ENCODE measurements around the gene GABBR2.

DNA sequence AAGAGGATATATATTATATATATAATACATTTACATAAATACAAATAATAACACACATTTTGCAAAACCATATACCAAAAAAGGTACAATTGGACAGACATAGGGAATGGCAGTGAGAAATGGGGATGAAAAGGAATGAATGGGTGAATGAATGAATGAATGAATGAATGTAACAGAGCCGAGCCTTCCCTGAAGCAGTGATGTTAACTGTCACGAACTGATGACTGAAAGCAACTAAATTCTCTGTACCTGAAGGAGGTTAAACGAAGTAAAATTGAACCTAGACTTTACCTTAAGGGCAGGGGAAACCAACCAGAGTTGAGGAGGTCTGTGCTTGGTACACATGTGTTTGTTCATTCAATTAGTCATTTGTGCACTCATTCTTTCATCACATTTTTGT lies 283.7 kb downstream of the GABBR2 start:
- TF ChIP-seq, protein P1, sequence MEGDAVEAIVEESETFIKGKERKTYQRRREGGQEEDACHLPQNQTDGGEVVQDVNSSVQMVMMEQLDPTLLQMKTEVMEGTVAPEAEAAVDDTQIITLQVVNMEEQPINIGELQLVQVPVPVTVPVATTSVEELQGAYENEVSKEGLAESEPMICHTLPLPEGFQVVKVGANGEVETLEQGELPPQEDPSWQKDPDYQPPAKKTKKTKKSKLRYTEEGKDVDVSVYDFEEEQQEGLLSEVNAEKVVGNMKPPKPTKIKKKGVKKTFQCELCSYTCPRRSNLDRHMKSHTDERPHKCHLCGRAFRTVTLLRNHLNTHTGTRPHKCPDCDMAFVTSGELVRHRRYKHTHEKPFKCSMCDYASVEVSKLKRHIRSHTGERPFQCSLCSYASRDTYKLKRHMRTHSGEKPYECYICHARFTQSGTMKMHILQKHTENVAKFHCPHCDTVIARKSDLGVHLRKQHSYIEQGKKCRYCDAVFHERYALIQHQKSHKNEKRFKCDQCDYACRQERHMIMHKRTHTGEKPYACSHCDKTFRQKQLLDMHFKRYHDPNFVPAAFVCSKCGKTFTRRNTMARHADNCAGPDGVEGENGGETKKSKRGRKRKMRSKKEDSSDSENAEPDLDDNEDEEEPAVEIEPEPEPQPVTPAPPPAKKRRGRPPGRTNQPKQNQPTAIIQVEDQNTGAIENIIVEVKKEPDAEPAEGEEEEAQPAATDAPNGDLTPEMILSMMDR (conservative IDR thresholded peaks at IDR 0.05; ENCODE audit: low read depth in 2 of 2), result no peak
- TF ChIP-seq EZH2 (IDR thresholded peaks at IDR 0.05; ENCODE audit: low read depth, unreplicated experiment), result no peak
- TF ChIP-seq JUNB (IDR thresholded peaks at IDR 0.05; ENCODE audit: unreplicated experiment), result no peak
- no peak for TF ChIP-seq POLR2AphosphoS5 (IDR thresholded peaks at IDR 0.05; ENCODE audit: low read depth)
- TF ChIP-seq CREB1 (CRISPR knock-in tag; IDR thresholded peaks at IDR 0.05; ENCODE audit: low read depth), result no peak
- TF ChIP-seq, protein P2, sequence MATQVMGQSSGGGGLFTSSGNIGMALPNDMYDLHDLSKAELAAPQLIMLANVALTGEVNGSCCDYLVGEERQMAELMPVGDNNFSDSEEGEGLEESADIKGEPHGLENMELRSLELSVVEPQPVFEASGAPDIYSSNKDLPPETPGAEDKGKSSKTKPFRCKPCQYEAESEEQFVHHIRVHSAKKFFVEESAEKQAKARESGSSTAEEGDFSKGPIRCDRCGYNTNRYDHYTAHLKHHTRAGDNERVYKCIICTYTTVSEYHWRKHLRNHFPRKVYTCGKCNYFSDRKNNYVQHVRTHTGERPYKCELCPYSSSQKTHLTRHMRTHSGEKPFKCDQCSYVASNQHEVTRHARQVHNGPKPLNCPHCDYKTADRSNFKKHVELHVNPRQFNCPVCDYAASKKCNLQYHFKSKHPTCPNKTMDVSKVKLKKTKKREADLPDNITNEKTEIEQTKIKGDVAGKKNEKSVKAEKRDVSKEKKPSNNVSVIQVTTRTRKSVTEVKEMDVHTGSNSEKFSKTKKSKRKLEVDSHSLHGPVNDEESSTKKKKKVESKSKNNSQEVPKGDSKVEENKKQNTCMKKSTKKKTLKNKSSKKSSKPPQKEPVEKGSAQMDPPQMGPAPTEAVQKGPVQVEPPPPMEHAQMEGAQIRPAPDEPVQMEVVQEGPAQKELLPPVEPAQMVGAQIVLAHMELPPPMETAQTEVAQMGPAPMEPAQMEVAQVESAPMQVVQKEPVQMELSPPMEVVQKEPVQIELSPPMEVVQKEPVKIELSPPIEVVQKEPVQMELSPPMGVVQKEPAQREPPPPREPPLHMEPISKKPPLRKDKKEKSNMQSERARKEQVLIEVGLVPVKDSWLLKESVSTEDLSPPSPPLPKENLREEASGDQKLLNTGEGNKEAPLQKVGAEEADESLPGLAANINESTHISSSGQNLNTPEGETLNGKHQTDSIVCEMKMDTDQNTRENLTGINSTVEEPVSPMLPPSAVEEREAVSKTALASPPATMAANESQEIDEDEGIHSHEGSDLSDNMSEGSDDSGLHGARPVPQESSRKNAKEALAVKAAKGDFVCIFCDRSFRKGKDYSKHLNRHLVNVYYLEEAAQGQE (IDR thresholded peaks at IDR 0.05; ENCODE audit: unreplicated experiment), result no peak
- TF ChIP-seq, protein P3, sequence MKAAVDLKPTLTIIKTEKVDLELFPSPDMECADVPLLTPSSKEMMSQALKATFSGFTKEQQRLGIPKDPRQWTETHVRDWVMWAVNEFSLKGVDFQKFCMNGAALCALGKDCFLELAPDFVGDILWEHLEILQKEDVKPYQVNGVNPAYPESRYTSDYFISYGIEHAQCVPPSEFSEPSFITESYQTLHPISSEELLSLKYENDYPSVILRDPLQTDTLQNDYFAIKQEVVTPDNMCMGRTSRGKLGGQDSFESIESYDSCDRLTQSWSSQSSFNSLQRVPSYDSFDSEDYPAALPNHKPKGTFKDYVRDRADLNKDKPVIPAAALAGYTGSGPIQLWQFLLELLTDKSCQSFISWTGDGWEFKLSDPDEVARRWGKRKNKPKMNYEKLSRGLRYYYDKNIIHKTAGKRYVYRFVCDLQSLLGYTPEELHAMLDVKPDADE (IDR thresholded peaks at IDR 0.05), result no peak
- TF ChIP-seq EZH2phosphoT487 (IDR thresholded peaks at IDR 0.05; ENCODE audit: unreplicated experiment), result no peak
- no peak for TF ChIP-seq STAT1 (IDR thresholded peaks at IDR 0.05; ENCODE audit: unreplicated experiment)
- TF ChIP-seq, protein P4, sequence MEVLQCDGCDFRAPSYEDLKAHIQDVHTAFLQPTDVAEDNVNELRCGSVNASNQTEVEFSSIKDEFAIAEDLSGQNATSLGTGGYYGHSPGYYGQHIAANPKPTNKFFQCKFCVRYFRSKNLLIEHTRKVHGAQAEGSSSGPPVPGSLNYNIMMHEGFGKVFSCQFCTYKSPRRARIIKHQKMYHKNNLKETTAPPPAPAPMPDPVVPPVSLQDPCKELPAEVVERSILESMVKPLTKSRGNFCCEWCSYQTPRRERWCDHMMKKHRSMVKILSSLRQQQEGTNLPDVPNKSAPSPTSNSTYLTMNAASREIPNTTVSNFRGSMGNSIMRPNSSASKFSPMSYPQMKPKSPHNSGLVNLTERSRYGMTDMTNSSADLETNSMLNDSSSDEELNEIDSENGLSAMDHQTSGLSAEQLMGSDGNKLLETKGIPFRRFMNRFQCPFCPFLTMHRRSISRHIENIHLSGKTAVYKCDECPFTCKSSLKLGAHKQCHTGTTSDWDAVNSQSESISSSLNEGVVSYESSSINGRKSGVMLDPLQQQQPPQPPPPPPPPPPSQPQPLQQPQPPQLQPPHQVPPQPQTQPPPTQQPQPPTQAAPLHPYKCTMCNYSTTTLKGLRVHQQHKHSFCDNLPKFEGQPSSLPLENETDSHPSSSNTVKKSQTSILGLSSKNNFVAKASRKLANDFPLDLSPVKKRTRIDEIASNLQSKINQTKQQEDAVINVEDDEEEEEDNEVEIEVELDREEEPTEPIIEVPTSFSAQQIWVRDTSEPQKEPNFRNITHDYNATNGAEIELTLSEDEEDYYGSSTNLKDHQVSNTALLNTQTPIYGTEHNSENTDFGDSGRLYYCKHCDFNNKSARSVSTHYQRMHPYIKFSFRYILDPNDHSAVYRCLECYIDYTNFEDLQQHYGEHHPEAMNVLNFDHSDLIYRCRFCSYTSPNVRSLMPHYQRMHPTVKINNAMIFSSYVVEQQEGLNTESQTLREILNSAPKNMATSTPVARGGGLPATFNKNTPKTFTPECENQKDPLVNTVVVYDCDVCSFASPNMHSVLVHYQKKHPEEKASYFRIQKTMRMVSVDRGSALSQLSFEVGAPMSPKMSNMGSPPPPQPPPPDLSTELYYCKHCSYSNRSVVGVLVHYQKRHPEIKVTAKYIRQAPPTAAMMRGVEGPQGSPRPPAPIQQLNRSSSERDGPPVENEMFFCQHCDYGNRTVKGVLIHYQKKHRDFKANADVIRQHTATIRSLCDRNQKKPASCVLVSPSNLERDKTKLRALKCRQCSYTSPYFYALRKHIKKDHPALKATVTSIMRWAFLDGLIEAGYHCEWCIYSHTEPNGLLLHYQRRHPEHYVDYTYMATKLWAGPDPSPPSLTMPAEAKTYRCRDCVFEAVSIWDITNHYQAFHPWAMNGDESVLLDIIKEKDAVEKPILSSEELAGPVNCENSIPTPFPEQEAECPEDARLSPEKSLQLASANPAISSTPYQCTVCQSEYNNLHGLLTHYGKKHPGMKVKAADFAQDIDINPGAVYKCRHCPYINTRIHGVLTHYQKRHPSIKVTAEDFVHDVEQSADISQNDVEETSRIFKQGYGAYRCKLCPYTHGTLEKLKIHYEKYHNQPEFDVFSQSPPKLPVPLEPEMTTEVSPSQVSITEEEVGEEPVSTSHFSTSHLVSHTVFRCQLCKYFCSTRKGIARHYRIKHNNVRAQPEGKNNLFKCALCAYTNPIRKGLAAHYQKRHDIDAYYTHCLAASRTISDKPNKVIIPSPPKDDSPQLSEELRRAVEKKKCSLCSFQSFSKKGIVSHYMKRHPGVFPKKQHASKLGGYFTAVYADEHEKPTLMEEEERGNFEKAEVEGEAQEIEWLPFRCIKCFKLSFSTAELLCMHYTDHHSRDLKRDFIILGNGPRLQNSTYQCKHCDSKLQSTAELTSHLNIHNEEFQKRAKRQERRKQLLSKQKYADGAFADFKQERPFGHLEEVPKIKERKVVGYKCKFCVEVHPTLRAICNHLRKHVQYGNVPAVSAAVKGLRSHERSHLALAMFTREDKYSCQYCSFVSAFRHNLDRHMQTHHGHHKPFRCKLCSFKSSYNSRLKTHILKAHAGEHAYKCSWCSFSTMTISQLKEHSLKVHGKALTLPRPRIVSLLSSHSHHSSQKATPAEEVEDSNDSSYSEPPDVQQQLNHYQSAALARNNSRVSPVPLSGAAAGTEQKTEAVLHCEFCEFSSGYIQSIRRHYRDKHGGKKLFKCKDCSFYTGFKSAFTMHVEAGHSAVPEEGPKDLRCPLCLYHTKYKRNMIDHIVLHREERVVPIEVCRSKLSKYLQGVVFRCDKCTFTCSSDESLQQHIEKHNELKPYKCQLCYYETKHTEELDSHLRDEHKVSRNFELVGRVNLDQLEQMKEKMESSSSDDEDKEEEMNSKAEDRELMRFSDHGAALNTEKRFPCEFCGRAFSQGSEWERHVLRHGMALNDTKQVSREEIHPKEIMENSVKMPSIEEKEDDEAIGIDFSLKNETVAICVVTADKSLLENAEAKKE (CRISPR knock-in tag; IDR thresholded peaks at IDR 0.05), result no peak
- TF ChIP-seq NANOG (IDR thresholded peaks at IDR 0.05; ENCODE audit: borderline replicate concordance), result no peak
- TF ChIP-seq ZNF114 (CRISPR knock-in tag; IDR thresholded peaks at IDR 0.05), result no peak
- TF ChIP-seq ZNF331 (CRISPR knock-in tag; IDR thresholded peaks at IDR 0.05; ENCODE audit: low read depth), result no peak

Data from GM23338 (cell line).